ENCODE results near the gene ATP5PD. TPM values are rescaled to one million over a fixed set of nuclear protein-coding genes. Genes with fewer than 3 reads are reported as not detected.

Gene ATP5PD
- total and polyA plus RNA-seq, 2 of the 13 experiments (the other 11 are each of a cell fraction or from before 2014, with no cell fraction given), result 158 to 428 TPM

- TF ChIP-seq, protein P1, sequence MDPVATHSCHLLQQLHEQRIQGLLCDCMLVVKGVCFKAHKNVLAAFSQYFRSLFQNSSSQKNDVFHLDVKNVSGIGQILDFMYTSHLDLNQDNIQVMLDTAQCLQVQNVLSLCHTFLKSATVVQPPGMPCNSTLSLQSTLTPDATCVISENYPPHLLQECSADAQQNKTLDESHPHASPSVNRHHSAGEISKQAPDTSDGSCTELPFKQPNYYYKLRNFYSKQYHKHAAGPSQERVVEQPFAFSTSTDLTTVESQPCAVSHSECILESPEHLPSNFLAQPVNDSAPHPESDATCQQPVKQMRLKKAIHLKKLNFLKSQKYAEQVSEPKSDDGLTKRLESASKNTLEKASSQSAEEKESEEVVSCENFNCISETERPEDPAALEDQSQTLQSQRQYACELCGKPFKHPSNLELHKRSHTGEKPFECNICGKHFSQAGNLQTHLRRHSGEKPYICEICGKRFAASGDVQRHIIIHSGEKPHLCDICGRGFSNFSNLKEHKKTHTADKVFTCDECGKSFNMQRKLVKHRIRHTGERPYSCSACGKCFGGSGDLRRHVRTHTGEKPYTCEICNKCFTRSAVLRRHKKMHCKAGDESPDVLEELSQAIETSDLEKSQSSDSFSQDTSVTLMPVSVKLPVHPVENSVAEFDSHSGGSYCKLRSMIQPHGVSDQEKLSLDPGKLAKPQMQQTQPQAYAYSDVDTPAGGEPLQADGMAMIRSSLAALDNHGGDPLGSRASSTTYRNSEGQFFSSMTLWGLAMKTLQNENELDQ (CRISPR knock-in tag; IDR thresholded peaks at IDR 0.05; ENCODE audit: borderline replicate concordance), result peak; percentile 83; the same call in 1 of the 2 replicates
- TF ChIP-seq BRCA1 (CRISPR knock-in tag; IDR thresholded peaks at IDR 0.05) (no peak), NFKB2 (CRISPR knock-in tag; IDR thresholded peaks at IDR 0.05; ENCODE audit: borderline replicate concordance) (peak; percentile 61; the same call in 1 of the 2 replicates), DBP (CRISPR knock-in tag; IDR thresholded peaks at IDR 0.05; ENCODE audit: not compliant biosample characterization) (no peak), LCORL (IDR thresholded peaks at IDR 0.05) (no peak), LCORL (CRISPR knock-in tag; IDR thresholded peaks at IDR 0.05) (peak; percentile 91; the same call in 1 of the 2 replicates), ZFP36 (IDR thresholded peaks at IDR 0.05; ENCODE audit: borderline replicate concordance, low read depth, low read length, partially characterized antibody) (no peak), PHB2 (IDR thresholded peaks at IDR 0.05; ENCODE audit: partially characterized antibody) (no peak), HNRNPLL (IDR thresholded peaks at IDR 0.05; ENCODE audit: low read depth, low read length, poor library complexity, severe bottlenecking) (peak; percentile 33), RAD21 (CRISPR knock-in tag; IDR thresholded peaks at IDR 0.05) (peak; percentile 51), ZNF296 (CRISPR knock-in tag; conservative IDR thresholded peaks at IDR 0.05) (no peak), ZFP36L1 (CRISPR knock-in tag; IDR thresholded peaks at IDR 0.05) (0 out of 2 replicates have a peak, but pooled peaks have one; percentile 34), CEBPZ (IDR thresholded peaks at IDR 0.05; ENCODE audit: low read length) (no peak), NFIB (CRISPR knock-in tag; IDR thresholded peaks at IDR 0.05; ENCODE audit: borderline replicate concordance) (no peak), ZNF629 (CRISPR knock-in tag; conservative IDR thresholded peaks at IDR 0.05) (no peak)
- TF ChIP-seq, protein P2, sequence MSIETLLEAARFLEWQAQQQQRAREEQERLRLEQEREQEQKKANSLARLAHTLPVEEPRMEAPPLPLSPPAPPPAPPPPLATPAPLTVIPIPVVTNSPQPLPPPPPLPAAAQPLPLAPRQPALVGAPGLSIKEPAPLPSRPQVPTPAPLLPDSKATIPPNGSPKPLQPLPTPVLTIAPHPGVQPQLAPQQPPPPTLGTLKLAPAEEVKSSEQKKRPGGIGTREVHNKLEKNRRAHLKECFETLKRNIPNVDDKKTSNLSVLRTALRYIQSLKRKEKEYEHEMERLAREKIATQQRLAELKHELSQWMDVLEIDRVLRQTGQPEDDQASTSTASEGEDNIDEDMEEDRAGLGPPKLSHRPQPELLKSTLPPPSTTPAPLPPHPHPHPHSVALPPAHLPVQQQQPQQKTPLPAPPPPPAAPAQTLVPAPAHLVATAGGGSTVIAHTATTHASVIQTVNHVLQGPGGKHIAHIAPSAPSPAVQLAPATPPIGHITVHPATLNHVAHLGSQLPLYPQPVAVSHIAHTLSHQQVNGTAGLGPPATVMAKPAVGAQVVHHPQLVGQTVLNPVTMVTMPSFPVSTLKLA (IDR thresholded peaks at IDR 0.05), result no peak
These were observed 30.3 kb upstream of the ATP5PD start (continued) for GRCh38 chr17:75077072-75077495.
